Right atrium auricular region (tissue), 2 donors: ENCODE measurements around the gene STYX. TPM values are rescaled to one million over a fixed set of nuclear protein-coding genes. Genes with fewer than 3 reads are reported as not detected.

Experiments used
- DNase-seq: peaks from one replicate; pipeline ENCODE4 v3.0.0-alpha.2; 2019; ENCODE audit warnings: low spot score
- H3K27ac ChIP-seq, 2 donors: fragments of 200-600 bp; sonication (generic); 1 replicate in 1 of 2; 2 replicates in 1 of 2; pipeline ENCODE4 v1.5.1; 2016 to 2019
- H3K27me3 ChIP-seq, 2 donors: fragments of 200-600 bp; sonication (generic); one replicate each; pipeline versions ENCODE4 v1.5.1 to v1.6.0; 2017 to 2019
- H3K36me3 ChIP-seq: fragments of 200-600 bp; sonication (generic); one replicate; pipeline ENCODE4 v1.5.1; 2016
- H3K4me1 ChIP-seq, 2 donors: fragments of 200-600 bp; sonication (generic); one replicate each; pipeline versions ENCODE4 v1.5.1 to v1.6.0; 2017 to 2019
- H3K4me3 ChIP-seq, 2 donors: fragments of 200-600 bp; sonication (generic); 1 replicate in 1 of 2; 2 replicates in 1 of 2; pipeline ENCODE4 v1.5.1; 2017 to 2019; ENCODE audit warnings: mild to moderate bottlenecking in 1 of 2, moderate library complexity in 1 of 2
- H3K9me3 ChIP-seq, 2 donors: fragments of 200-600 bp; sonication (generic); one replicate each; pipeline ENCODE4 v1.5.1; 2019
- total RNA-seq, 2 donors: library from RNA; depleted of rRNA; stranded (reverse); fragments of >200 nt; gene quantifications; one replicate each; pipeline ENCODE4 v1.1.0, GENCODE V29; 2016
- TF ChIP-seq, protein P1 (sequence below), 2 donors: fragments of 200-600 bp; sonication (generic); IDR thresholded peaks; one replicate each; pipeline ENCODE4 v1.5.1; 2019; ENCODE audit warnings: antibody characterized with exemption in 2 of 2

STYX gene
- total RNA-seq, 2 donors from 2014 or later = 8.7 to 16.0 TPM

DNA sequence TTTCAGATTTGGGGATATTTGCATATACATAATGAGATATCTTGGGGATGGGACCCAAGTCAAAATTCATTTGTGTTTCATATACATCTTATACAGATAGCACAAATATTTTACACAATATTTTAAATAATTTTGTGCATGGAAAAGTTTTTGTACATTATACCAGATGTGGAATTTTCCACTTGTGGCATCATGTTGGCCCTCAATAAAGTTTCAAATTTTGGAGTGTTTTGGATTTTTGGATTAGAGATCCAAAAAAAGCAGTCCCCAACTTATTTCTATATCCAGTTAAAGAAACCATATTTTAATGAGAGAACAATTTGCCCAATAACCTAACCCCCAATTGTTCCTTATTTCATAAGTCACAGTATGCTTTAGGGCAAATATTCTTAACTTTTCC, 56.9 kb downstream of the STYX start:
- DNase-seq = no peak
- Histone ChIP-seq H3K9me3 (no peaks in the 10 kb centered on the region), H3K4me1 (peaks cover 0 to 9% of the 10 kb centered on the region in 2 donors), H3K27me3 (no peaks in the 10 kb centered on the region), H3K27ac (no peak overlapping the region), H3K4me3 (no peak overlapping the region), H3K36me3 (no peaks in the 10 kb centered on the region)
- TF ChIP-seq, protein P1, sequence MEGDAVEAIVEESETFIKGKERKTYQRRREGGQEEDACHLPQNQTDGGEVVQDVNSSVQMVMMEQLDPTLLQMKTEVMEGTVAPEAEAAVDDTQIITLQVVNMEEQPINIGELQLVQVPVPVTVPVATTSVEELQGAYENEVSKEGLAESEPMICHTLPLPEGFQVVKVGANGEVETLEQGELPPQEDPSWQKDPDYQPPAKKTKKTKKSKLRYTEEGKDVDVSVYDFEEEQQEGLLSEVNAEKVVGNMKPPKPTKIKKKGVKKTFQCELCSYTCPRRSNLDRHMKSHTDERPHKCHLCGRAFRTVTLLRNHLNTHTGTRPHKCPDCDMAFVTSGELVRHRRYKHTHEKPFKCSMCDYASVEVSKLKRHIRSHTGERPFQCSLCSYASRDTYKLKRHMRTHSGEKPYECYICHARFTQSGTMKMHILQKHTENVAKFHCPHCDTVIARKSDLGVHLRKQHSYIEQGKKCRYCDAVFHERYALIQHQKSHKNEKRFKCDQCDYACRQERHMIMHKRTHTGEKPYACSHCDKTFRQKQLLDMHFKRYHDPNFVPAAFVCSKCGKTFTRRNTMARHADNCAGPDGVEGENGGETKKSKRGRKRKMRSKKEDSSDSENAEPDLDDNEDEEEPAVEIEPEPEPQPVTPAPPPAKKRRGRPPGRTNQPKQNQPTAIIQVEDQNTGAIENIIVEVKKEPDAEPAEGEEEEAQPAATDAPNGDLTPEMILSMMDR (IDR thresholded peaks at IDR 0.05) = no peak

DNA sequence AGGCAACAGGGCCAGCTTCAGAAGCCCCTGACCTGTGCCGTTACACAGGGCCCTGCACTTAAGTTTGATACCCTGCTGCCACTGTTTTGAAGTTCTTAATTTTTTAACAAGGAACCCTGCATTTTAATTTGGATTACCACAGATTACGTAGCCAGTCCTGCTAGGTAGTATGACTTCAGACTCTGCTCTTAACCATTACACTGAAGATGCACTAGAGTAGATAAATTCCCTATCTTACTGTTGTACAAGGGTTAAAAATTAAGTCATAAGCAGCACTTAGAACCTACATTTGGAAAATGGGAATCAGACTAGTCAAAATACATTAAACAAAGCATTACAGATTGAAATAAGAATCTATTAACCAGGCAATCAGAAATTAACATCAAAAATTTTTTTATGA, 59.2 kb downstream of the STYX start:
- DNase-seq = no peak
- TF ChIP-seq, protein P1 (IDR thresholded peaks at IDR 0.05) = no peak
- no peaks in the 10 kb centered on the region for H3K27me3 ChIP-seq
- H3K36me3 ChIP-seq = no peaks in the 10 kb centered on the region
- H3K4me1 ChIP-seq = peaks cover 0 to 13% of the 10 kb centered on the region in 2 donors
- no peaks in the 10 kb centered on the region for H3K9me3 ChIP-seq
- H3K4me3 ChIP-seq = no peak overlapping the region
- no peak overlapping the region for H3K27ac ChIP-seq

DNA sequence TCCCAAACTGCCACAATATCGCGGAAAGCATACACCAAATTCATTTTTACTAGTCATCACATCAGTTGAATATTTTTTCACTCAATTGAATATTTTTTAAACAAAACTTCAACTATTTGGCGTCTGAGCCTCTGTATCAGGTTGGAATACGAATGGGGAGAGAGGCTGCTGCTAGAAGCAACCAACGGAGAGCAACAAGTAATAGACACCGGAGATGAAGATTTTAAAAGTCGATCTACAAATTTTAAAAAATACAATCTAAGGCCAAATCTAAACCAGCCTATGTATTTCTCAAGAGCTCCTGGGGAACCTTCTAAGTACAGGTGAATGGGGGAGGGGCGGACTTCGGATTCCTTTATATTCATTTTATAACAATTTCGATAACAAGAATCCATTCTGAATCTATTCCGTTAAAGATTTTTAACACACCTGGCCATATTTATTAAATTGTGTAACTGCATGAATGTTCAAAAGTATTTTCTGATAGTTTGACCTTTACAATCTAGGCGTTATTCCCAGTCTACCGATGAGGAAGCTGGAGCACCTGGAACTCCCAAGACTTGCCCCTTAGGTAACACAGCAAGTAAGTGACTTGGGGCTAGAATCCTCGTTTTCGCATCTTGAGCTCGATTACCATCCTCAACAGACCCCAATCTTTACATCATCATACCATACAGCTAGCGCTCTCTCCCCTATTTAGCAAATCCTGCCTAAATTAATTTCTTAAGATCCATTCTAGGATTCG, 60.2 kb downstream of the STYX start:
- Histone ChIP-seq H3K36me3 (no peaks in the 10 kb centered on the region), H3K27ac (peak overlapping the region in 1 of 2 donors; percentile 90), H3K27me3 (no peaks in the 10 kb centered on the region), H3K9me3 (no peaks in the 10 kb centered on the region), H3K4me3 (peak overlapping the region; percentile 67 to 79), H3K4me1 (peaks cover 0 to 13% of the 10 kb centered on the region in 2 donors)
- DNase-seq = no peak
- TF ChIP-seq, protein P1 (IDR thresholded peaks at IDR 0.05) = no peak

DNA sequence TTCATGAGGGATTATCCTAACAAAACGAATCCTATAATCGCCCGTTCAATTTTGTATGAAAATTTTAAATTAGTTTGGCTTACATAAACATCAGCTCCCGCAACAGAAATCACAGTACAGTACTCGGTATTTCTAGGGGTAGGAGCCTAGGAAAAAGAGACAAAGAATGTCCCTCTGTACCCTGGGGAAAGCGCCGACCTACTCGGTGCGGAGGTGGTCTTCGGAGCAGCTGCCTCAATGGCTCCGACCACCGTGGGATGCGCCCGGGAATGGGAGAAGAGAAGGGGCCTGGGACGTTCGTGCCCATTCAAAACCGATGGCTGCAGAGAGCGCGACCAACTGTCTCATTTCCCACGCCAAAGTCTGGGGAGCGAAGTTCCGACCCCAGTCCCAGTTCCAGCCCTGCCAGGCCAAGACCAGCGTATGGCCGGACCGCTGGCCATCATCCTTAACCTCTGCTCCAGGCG, 60.8 kb downstream of the STYX start:
- H3K9me3 ChIP-seq = no peaks in the 10 kb centered on the region
- TF ChIP-seq, protein P1 (IDR thresholded peaks at IDR 0.05) = no peak
- H3K27me3 ChIP-seq = no peaks in the 10 kb centered on the region
- no peaks in the 10 kb centered on the region for H3K36me3 ChIP-seq
- H3K4me3 ChIP-seq = peak overlapping the region; percentile 67 to 79
- peak overlapping the region; percentile 89 to 90 for H3K27ac ChIP-seq
- DNase-seq = no peak
- H3K4me1 ChIP-seq = peaks cover 0 to 13% of the 10 kb centered on the region in 2 donors

DNA sequence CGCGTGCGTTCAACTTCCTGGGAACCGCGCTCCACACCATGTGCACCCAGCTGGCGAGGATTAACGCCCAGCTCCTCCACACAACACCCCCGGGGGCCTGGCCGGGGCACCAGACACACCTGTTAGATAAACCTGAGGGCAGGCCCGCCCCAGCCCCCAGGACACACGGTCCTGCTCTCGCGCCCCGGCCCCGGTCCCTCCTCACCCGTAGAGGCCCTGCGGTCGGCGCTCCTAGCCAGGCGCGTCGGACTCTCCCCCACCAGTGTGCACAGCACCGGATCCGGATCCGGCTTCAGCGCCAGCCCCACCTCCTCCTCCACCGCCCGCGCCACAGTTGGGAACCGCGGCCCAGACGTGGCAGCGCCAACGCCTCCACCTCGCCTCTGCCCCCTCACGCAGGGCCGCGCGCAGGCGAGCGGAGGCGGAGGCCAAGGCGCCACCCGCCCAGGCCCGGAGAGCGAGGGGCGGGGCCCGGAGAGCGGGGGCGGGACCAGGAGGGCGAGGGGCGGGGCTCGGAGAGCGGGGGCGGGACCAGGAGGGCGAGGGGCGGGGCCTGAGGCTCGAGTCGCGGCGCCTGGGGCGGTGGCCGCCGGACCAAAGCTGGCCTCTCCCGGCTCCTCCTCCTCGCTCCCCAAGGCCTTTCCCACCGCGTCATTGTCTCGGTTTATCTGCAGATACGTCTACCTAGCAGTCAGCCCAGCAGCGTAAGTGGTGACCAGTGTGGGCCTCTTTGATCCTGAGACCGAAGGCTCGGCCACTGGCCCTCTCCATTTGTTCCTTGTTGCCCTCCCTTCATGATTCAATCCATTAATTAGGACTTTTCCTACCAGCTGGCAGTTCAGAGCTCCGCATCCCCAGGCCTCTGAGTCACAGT, 61.5 kb downstream of the STYX start, which contains the start of gene GNPNAT1:
Gene GNPNAT1 (minus strand): TSS at position 385 of the 874 bp plus-strand sequence. CDS start 6,957 bp downstream, outside the sequence.
- H3K36me3 ChIP-seq = no peaks in the 10 kb centered on the region
- no peaks in the 10 kb centered on the region for H3K9me3 ChIP-seq
- peak within 1 kb of the TSS; percentile 67 to 79 for H3K4me3 ChIP-seq
- DNase-seq = peak; percentile 87
- H3K27me3 ChIP-seq = no peaks in the 10 kb centered on the region
- TF ChIP-seq, protein P1 (IDR thresholded peaks at IDR 0.05) = no peak
- H3K27ac ChIP-seq = peak within 1 kb of the TSS; percentile 89 to 90
- H3K4me1 ChIP-seq = peaks cover 0 to 13% of the 10 kb centered on the region in 2 donors
